Measurements from ENCODE around the gene DPYD.

The DPYD gene

GRCh38 chr1:97781762-97782337 is 139.0 kb downstream of the DPYD start:
- no peak for DNase-seq

- DNase-seq = no peak
Measured at GRCh38 chr1:97780884-97781283, 139.9 kb downstream of the DPYD start.

GRCh38 chr1:97778718-97779117 is 142.1 kb downstream of the DPYD start:
- no peak for DNase-seq

GRCh38 chr1:97770376-97770775 is 150.5 kb downstream of the DPYD start:
- DNase-seq = no peak

GRCh38 chr1:97767381-97767780 is 153.5 kb downstream of the DPYD start:
- no peak for DNase-seq

- DNase-seq = no peak
Measured at GRCh38 chr1:97764991-97765390, 155.8 kb downstream of the DPYD start.

GRCh38 chr1:97761637-97762036 is 159.2 kb downstream of the DPYD start:
- no peak for DNase-seq

- DNase-seq = no peak
Measured at GRCh38 chr1:97759078-97759477, 161.8 kb downstream of the DPYD start.

- no peak for DNase-seq
Measured at GRCh38 chr1:97758541-97759057, 162.2 kb downstream of the DPYD start.

- DNase-seq = no peak
Measured at GRCh38 chr1:97745912-97746311, 174.9 kb downstream of the DPYD start.

- no peak for DNase-seq
Measured at GRCh38 chr1:97744977-97745376, 175.9 kb downstream of the DPYD start.

- DNase-seq = no peak
Measured at GRCh38 chr1:97743129-97743528, 177.7 kb downstream of the DPYD start.

- no peak for DNase-seq
Measured at GRCh38 chr1:97740891-97741290, 179.9 kb downstream of the DPYD start.

- DNase-seq = no peak
Measured at GRCh38 chr1:97739596-97740103, 181.2 kb downstream of the DPYD start.

GRCh38 chr1:97738270-97738669 is 182.6 kb downstream of the DPYD start:
- no peak for DNase-seq

GRCh38 chr1:97730271-97730670 is 190.6 kb downstream of the DPYD start:
- DNase-seq = no peak

GRCh38 chr1:97728436-97728835 is 192.4 kb downstream of the DPYD start:
- DNase-seq = no peak

- no peak for DNase-seq
Measured at GRCh38 chr1:97727029-97727428, 193.8 kb downstream of the DPYD start.

- DNase-seq = no peak
Measured at GRCh38 chr1:97726386-97726785, 194.4 kb downstream of the DPYD start.

- no peak for DNase-seq
Measured at GRCh38 chr1:97721221-97721620, 199.6 kb downstream of the DPYD start.

GRCh38 chr1:97712980-97713379 is 207.9 kb downstream of the DPYD start:
- no peak for DNase-seq

- no peak for DNase-seq
Measured at GRCh38 chr1:97711858-97712257, 209.0 kb downstream of the DPYD start.

GRCh38 chr1:97693601-97694000 is 227.2 kb downstream of the DPYD start:
- no peak for DNase-seq

GRCh38 chr1:97691325-97691724 is 229.5 kb downstream of the DPYD start:
- no peak for DNase-seq

- DNase-seq = no peak
Measured at GRCh38 chr1:97685360-97685759, 235.5 kb downstream of the DPYD start.
